Measurements from ENCODE around the gene CACNG8.

GRCh38 chr19:53962887-53963431, at the start of gene CACNG8:
- no peak for TF ChIP-seq BACH2 (CRISPR knock-in tag; IDR thresholded peaks at IDR 0.05; ENCODE audit: borderline replicate concordance)
- TF ChIP-seq PATZ1 (CRISPR knock-in tag; IDR thresholded peaks at IDR 0.05; ENCODE audit: borderline replicate concordance): no peak
- TF ChIP-seq CREB5 (CRISPR knock-in tag; IDR thresholded peaks at IDR 0.05; ENCODE audit: low read depth): no peak
- TF ChIP-seq ZFP30 (CRISPR knock-in tag; IDR thresholded peaks at IDR 0.05): no peak
- TF ChIP-seq RARB (CRISPR knock-in tag; IDR thresholded peaks at IDR 0.05): no peak
- TF ChIP-seq ARNTL (CRISPR knock-in tag; IDR thresholded peaks at IDR 0.05; ENCODE audit: borderline replicate concordance, low read depth): no peak
- no peak for TF ChIP-seq ISL1 (CRISPR knock-in tag; IDR thresholded peaks at IDR 0.05)
- no peak for TF ChIP-seq TOX (CRISPR knock-in tag; IDR thresholded peaks at IDR 0.05; ENCODE audit: borderline replicate concordance)
- TF ChIP-seq TCF4 (CRISPR knock-in tag; IDR thresholded peaks at IDR 0.05; ENCODE audit: borderline replicate concordance): no peak
- no peak for TF ChIP-seq ZFP3 (CRISPR knock-in tag; IDR thresholded peaks at IDR 0.05)
- TF ChIP-seq ZNF70 (CRISPR knock-in tag; IDR thresholded peaks at IDR 0.05): no peak

Data from SK-N-SH treated with all-trans-retinoic acid at 6 μM for 48 hours (cell line).